Fibroblast of pulmonary artery (primary cell): Measurements from ENCODE around the gene HNRNPUL2.
"Not testable (repeated sequence)": the region's sequence is repeated elsewhere in the genome, so short reads cannot be mapped to it uniquely, and the experiment has no call there.

ENCODE experiments used
- DNase-seq: peaks from one replicate; pipeline ENCODE4 v3.0.0-alpha.2; 2010; ENCODE audit warnings: low read depth
- H3K4me3 ChIP-seq: replicated peaks from 2 replicates; pipeline ENCODE4 v1.5.1; 2011; ENCODE audit warnings: low read depth, mild to moderate bottlenecking, control low read depth, low read length, moderate library complexity
- CTCF ChIP-seq: IDR thresholded peaks from 2 replicates; pipeline ENCODE4 v1.5.1; 2011; ENCODE audit warnings: mild to moderate bottlenecking, control low read depth, low read length, inconsistent platforms; ENCODE audit errors: missing control alignments

Gene HNRNPUL2

GRCh38 chr11:62747475-62748160 is 20.4 kb upstream of the HNRNPUL2 start:
- TF ChIP-seq CTCF = no peak
- H3K4me3 ChIP-seq = no peak overlapping the region
- DNase-seq = no peak

- H3K4me3 ChIP-seq = no peak overlapping the region
These were observed 9.9 kb upstream of the HNRNPUL2 start for GRCh38 chr11:62737196-62737595.

GRCh38 chr11:62732830-62733229 is 5.6 kb upstream of the HNRNPUL2 start:
- DNase-seq = peak; percentile 53
- peak; percentile 13 for TF ChIP-seq CTCF
- no peak overlapping the region for H3K4me3 ChIP-seq

More at GRCh38 chr11:62737196-62737595, 9.9 kb upstream of the HNRNPUL2 start:
- no peak for DNase-seq
- no peak for TF ChIP-seq CTCF

GRCh38 chr11:62730076-62730475 is 2.8 kb upstream of the HNRNPUL2 start:
- peak overlapping the region; percentile 71 for H3K4me3 ChIP-seq
- DNase-seq = not testable (repeated sequence)

- peak within 1 kb of the TSS; percentile 71 for H3K4me3 ChIP-seq
- TF ChIP-seq CTCF = no peak
- peak; percentile 84 for DNase-seq
These were observed 1.1 kb upstream of the HNRNPUL2 start, which contains the start of gene TTC9C for GRCh38 chr11:62728171-62728988. TTC9C (plus strand) TSS chr11:62728486; CDS start chr11:62728849, 363 bp downstream.

GRCh38 chr11:62727872-62728170 is 564 bp upstream of the HNRNPUL2 start:
- peak; percentile 99 for DNase-seq
- TF ChIP-seq CTCF = no peak
- peak overlapping the region; percentile 71 for H3K4me3 ChIP-seq

GRCh38 chr11:62726915-62727164 is 417 bp downstream of the HNRNPUL2 start:
- peak overlapping the region; percentile 71 for H3K4me3 ChIP-seq
- DNase-seq = no peak
- TF ChIP-seq CTCF = no peak
